ENCODE measurements around the gene FOXF2. TPM values are rescaled to one million over a fixed set of nuclear protein-coding genes. Genes with fewer than 3 reads are reported as not detected.

Gene FOXF2
- total RNA-seq, 1 donor: 8.1 TPM

DNA sequence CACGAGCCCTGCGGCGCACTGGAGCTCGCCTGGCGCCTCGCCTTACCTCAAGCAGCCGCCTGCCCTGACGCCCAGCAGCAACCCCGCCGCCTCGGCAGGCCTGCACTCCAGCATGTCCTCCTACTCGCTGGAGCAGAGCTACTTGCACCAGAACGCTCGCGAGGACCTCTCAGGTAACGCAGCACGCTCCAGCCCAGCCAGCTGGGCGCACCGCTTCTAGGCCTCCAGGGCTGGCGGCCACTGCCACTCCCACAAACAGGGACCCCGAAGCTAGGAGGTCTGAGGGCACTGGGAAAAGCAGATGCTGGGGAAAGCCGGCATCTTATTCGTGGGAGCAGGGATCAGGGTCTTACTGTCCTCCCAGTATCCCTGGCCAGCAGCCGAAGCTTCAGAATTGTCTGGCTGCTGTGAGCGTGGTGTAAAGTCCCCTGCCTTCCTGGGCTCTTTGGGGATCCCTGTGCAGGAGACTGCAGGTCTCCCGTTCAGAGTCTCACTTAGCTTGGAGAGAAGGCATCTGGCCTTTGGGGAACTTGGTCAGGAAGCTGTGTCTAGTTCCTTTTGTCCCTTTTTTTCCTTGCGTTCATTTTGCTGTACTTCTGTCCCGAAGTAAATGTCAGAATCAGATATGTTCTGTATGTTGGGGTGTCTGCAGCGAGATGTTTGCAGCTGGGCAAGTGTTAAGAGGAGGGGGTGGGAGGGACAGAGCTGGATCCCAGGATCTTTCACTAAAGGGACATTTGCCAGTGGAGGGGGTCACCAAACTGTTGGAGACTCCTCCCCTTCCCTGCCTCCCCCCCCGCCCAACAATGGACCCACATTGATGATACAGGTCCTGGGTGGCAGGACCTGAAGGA lies 1.8 kb downstream of the FOXF2 start:
- peak overlapping the region; percentile 79 for H3K4me3 ChIP-seq (ENCODE audit: low read depth, low read length)
- peak; percentile 54 for DNase-seq (ENCODE audit: low read depth)
- no peak for TF ChIP-seq CTCF (IDR thresholded peaks at IDR 0.05; ENCODE audit: insufficient read depth, low read length)

- TF ChIP-seq CTCF (IDR thresholded peaks at IDR 0.05; ENCODE audit: insufficient read depth, low read length): no peak
- peak overlapping the region; percentile 79 for H3K4me3 ChIP-seq (ENCODE audit: low read depth, low read length)
- peak; percentile 47 for DNase-seq (ENCODE audit: low read depth)
Measured at GRCh38 chr6:1391800-1392309, 2.5 kb downstream of the FOXF2 start.

DNA sequence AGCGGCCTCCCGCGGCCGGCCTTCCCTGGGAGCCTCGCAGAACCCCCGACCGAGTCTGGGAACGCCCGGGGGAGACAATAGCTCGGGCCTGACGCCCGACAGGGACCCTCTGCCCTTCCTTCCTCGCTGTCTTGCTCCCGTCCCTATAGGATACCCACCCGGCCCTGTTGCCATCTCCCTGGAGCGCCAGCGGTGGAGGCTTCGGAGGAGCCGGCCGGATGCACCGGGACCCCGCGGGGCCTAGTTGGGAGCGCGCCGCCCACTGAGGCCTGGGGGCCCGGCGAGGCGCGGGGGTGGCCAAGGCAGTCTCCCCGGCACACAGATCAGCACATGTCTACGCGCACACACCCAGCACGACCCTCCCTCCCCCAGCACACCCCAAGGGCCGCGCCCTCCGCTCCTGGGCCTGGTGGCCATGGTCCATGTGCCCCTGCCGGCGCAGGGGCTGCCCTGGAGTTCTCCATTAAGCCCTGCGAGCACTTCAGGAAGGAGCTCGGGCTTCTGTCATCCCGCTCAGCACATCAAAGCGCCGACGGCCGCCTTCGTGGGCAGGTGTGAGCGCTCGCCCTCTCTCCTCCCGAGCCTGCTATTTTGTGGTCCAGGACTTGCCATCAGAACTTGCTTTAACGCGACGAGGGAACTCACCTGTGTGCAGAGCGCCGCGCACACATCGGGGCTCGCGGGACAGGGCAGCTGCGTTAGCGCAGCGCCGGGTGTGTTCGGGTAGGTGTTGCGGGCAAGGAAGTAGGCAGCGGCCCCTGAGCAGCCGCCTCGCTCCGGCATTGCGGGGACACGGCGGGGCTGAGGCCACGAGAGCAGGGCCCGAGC lies 3.7 kb downstream of the FOXF2 start:
- peak overlapping the region; percentile 79 for H3K4me3 ChIP-seq (ENCODE audit: low read depth, low read length)
- DNase-seq (ENCODE audit: low read depth): no peak
- no peak for TF ChIP-seq CTCF (IDR thresholded peaks at IDR 0.05; ENCODE audit: insufficient read depth, low read length)

DNA sequence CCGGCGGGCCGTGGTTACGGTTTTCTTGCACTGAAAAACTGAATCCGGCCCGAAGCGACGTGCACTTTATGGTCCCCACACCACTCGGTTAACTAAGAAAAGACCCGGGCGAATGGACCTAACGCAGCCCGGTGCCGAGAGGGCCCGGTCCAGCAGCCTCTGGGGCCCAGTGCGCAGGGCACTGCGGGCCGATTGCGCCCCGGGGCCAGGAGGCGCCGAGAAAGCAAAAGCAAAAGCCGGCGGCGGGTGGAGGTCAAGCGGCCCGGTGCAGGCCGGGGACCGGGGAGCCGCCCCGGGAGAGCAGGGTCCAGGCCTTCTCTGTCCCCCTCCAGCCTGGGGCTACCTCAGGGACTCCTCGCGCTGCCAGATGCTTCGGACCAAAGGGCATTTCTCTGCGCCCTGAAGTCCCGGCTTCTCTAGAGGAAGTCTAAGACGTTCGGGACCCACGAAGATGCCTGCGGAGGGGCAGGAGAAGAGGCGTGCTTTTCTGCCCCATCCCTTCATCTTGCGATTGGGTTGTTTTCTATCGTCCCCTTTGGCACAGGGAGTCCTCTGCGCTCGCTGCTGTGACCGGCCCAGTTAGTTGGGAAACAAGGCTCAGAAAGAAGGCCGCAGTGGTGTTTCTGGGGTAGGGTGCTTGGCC lies 4.4 kb downstream of the FOXF2 start:
- peak overlapping the region; percentile 79 for H3K4me3 ChIP-seq (ENCODE audit: low read depth, low read length)
- TF ChIP-seq CTCF (IDR thresholded peaks at IDR 0.05; ENCODE audit: insufficient read depth, low read length): no peak
- no peak for DNase-seq (ENCODE audit: low read depth)

DNA sequence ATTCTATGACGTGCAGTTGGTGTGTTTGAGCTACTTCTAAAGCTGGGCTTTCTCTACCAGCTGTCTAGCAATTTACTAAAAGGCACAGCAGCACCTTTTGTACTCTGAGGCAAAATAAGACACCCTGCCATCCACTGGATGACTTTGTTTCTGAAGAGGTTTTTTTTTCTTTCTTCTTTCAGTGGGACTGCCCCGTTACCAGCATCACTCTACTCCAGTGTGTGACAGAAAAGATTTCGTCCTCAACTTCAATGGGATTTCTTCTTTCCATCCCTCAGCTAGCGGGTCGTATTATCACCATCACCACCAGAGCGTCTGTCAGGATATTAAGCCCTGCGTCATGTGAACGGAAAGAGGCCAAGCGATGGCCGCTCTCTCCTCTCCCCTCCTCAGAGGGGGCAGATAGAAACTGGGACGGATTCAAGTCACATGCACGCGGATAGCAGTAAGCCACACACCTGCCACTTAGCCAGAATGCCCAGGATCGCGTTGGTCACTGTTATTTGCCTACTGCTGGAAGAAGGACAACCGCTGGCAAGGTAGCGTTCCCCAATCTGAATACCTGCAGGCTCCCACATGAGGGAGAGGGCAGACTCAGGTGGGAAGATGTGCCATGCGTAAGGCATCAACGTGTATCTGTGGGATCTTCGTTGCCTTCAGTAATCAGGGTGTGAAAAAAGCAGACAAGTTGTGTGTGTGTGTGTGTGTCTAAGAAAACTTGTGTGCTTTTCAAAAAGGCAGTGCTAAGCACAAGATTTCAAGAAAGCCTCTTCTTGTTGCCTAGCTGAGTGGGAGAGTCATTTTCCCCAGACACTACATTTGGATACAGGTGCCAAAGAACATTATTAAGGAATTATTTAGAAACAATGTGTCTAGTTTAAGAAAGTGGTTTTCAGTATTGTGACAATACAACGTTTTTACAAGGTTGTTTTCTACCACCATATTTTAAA lies 5.4 kb downstream of the FOXF2 start:
- DNase-seq (ENCODE audit: low read depth): no peak
- TF ChIP-seq CTCF (IDR thresholded peaks at IDR 0.05; ENCODE audit: insufficient read depth, low read length): no peak
- peak overlapping the region; percentile 79 for H3K4me3 ChIP-seq (ENCODE audit: low read depth, low read length)

Measured in fibroblast of the aortic adventitia (primary cell).